Eye (tissue), 1 donor: Measurements from ENCODE around the gene PRR3.

Experiments used
- DNase-seq: peaks from one replicate; pipeline ENCODE4 v3.0.0-alpha.2; 2015

Gene PRR3

DNA sequence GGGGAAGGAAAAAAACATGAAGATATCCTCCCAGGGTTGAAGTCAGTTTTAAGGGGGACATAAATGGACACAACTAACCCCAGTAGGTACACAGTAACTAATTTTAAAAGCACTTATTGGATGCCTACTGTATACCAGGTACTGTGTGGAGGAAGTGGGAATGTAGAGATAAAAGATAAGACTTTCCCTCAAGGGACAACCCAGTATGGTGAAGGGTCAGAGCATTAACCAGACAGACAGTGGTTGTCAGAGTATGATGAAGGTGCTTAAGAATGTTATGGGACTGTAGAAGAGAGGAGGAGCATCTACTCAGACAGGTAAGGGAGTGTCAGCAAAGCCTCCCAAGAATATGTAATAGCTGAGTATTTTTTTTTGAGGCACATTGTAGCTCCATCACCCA, 15.1 kb downstream of the PRR3 start:
- no peak for DNase-seq

DNA sequence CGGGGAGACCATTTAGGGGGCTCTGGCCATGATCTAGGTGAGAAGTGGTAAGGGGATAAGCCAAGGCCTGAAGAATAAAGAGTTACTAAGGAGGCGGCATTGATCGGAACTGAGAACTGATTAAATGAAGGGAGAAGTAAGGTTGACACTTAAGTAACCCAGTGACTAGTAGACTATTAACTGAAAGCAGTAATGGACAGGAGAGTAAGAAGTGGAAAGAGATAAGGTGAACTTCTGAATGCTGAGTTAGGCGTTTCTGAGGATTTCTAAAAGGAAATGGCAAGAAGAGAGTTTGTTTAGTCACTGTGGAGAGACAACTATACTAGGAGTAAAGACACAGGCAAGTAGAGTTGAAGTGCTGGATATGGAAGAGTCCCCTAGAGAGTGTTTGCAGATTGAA, 16.0 kb downstream of the PRR3 start:
- no peak for DNase-seq

DNA sequence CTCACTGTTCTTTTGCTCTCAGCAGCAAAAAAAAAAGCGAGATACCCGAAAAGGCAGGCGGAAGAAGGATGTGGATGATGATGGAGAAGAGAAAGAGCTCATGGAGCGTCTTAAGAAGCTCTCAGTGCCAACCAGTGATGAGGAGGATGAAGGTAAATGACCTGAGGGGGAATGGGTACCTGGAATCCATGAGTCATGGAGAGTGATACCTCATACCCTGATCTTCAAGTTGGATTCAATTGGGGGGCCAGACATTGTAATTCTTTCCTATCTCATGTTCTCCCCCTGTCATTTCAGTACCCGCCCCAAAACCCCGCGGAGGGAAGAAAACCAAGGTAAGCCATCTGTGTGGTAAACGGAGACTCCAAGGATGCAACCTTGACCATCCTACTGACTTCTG, 21.0 kb downstream of the PRR3 start:
- DNase-seq = no peak

DNA sequence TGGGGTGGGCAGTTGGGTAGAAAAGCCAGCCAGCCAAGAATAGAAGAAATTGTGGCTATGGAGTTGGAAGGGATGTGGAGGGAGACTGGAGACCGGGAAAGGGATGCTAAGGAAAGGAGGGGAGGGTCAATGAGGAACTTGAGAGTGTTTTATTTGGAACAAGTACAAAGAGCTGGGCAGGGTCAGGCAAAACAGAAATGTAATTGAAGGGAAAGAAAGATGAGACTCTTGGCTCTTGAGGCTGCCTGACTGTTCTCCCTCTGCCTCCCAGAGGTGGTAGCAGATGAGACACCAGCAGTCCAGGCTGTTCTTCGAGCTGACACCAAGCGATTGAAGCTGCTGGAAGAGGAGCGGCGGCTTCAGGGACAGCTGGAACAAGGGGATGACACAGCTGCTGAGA, 26.8 kb downstream of the PRR3 start:
- DNase-seq = no peak

DNA sequence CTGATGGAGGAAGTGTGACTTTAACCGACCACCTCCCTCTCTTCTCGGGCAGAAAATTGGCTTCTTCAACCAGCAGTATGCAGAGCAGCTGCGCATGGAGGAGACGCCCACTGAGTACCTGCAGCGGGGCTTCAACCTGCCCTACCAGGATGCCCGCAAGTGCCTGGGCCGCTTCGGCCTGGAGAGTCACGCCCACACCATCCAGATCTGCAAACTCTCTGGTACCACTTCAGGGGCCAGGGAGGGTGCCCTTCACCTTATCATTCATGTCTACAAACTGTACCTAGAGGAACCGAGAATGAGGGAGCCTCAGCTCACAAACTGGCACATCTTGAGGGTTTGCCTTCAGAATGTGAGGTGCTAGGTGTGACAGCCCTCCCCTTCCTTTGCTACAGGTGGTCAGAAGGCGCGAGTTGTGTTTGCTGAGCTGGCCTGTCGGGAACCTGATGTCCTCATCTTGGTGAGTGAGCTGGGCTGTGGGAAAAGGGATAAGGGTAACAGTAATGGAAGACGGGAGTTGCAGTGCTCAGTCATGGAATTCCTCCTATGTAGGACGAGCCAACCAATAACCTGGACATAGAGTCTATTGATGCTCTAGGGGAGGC, 32.8 kb downstream of the PRR3 start:
- DNase-seq = no peak

DNA sequence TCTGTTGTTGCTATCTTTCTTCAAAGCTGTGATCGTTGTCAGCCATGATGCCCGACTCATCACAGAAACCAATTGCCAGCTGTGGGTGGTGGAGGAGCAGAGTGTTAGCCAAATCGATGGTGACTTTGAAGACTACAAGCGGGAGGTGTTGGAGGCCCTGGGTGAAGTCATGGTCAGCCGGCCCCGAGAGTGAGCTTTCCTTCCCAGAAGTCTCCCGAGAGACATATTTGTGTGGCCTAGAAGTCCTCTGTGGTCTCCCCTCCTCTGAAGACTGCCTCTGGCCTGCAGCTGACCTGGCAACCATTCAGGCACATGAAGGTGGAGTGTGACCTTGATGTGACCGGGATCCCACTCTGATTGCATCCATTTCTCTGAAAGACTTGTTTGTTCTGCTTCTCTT, 33.4 kb downstream of the PRR3 start:
- no peak for DNase-seq

DNA sequence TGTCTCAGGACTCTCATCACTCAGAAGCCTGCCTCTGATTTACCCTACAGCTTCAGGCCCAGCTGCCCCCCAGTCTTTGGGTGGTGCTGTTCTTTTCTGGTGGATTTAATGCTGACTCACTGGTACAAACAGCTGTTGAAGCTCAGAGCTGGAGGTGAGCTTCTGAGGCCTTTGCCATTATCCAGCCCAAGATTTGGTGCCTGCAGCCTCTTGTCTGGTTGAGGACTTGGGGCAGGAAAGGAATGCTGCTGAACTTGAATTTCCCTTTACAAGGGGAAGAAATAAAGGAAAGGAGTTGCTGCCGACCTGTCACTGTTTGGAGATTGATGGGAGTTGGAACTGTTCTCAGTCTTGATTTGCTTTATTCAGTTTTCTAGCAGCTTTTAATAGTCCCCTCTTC, 33.9 kb downstream of the PRR3 start:
- DNase-seq = no peak

DNA sequence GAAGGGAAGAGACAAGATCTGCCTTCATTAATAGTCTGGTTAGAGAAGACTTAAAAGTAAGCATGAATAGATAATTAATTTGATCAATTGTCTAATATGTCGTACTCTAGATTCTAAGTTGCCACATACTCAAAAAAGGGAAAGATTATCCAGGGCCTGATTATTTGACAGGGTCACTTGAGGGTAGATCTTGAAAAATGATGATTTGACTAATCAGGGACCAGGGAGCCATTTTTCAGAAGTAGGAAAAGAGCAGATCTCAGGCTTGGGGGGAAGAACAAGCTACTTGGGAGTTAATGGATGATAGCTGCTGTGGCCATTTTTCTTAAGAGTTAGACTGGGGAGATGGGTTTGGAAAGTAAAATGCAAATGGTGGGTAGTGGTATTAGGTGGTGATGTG, 35.2 kb downstream of the PRR3 start:
- no peak for DNase-seq

DNA sequence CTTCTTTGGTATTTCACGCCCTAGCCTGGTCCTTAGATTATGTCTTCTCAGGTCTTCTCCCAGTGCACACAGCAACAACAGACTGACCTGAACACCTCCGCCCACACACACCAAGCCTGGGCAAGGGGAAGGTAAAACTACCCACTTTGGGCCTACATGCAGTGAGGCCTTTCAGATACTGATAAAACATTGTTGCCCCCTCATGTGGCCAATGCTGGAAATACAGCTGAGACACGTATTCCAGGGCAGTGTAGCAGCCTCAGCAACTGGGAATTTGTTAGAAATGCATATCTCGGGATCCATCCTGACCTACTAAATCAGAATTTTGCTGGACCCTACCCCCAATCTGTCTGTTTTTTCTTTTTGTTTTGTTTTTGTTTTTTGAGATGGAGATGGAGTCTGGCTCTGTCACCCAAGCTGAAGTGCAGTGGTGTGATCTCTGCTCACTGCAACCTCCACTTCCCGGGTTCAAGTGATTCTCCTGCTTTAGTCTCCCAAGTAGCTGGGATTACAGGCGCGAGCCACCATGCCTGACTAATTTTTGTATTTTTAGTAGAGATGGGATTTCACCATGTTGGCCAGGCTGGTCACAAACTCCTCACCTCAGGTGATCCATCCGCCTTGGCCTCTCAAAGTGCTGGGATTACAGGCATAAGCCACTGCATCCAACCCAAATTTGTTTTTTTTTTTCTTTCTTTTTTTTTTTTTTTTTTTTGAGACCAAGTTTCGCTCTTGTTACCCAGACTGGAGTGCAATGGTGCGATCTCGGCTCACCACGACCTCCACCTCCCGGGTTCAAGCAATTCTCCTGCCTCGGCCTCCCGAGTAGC, 40.4 kb downstream of the PRR3 start:
- DNase-seq = peak; percentile 92

DNA sequence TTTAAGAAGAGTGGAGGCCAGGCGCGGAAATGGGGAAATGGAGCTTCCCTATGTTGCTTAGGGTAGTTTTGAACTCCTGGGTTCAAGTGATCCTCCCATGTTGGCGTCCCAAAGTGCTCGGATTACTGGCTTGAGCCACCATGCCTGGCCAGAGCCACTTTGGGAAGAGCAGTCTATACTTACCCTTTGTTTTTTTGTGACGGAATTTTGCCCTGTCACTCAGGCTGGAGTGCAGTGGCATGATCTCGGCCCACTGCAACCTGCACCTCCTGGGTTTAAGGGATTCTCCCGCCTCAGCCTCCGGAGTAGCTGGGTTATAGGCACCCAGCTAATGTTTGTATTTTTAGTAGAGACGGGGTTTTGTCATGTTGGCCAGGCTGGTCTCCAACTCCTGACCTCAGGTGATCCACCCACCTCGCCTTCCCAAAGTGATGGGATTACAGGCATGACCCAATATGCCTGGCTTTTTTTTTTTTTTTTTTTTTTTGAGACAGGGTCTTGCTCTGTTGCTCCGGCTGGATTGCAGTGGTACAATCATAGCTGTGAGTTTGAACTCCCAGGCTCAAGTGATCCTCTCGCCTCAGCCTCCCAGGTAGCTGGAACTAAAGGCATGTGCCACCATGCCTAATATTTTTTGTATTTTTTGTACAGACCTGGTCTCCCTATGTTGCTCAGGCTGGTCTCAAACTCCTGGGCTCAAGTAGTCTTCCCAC, 42.0 kb downstream of the PRR3 start:
- DNase-seq = no peak

DNA sequence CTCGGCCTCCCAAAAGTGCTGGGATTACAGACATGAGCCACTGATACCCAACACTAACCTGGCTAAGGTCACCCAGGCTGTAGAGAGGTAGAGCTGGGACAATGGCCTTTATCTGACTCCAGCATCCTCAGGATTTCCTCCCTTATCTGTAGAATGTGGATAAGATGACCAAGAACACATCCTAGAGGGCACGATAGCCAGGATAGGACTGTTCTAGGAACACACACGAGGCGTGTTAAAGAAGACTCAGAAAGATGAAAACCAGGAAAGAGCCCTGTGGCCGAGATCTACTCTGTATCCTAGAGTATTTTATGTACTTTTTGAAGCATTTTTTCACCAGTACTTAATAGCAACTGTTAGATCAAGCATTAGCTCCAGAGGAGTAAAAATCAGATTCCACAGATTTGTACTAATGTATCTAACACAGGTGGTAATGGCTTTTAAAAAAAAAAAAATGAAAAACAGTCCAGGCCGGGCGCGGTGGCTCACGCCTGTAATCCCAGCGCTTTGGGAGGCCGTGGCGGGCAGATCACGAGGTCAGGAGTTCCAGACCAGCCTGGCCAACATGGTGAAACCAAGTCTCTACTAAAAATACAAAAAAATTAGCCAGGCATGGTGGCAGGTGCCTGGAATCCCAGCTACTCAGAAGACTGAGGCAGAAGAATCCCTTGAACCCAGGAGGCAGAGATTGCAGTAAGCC, 42.7 kb downstream of the PRR3 start:
- no peak for DNase-seq

DNA sequence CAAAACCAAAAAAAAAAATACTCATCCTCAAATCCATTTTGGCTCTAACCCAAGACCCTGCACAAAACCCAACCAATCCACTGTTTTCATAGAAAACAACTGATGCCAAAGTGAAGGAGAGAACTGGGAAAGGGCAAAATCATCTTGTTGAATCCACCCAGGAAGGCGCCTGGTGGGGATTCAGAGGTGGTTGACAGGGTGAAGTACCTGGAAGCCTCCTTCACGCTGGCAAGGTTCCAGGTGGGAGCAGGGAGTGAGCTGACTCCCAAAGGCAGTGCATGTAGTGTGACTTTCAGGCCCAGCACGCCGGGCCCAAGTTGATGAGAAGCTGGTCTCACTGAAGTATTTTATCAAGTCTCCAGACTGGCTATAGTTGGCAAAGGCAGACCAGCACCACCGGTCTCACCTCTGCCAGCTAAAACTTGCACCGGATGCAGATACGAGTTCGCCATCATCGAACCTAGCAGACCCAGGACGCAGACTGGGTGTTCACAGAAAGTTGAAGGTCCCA, 43.4 kb downstream of the PRR3 start:
- DNase-seq = no peak

DNA sequence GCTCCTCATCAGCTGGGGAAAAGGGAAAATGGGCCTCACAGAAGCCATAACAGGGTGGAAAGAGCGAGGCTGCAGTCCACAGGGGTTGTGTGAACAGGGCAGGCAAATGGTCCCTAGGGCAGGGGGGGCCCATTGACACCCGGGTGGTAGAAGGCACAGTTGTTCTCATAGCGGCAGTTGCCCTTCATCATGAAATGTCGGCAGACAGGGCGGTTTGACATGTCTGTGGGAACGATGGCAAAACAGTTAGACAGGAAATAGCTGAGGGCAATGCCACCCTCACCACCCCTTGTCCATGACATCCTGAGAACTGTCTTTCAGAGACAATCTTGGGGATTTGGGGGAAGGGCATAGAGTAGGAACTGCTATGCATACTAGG, 44.3 kb downstream of the PRR3 start:
- no peak for DNase-seq

DNA sequence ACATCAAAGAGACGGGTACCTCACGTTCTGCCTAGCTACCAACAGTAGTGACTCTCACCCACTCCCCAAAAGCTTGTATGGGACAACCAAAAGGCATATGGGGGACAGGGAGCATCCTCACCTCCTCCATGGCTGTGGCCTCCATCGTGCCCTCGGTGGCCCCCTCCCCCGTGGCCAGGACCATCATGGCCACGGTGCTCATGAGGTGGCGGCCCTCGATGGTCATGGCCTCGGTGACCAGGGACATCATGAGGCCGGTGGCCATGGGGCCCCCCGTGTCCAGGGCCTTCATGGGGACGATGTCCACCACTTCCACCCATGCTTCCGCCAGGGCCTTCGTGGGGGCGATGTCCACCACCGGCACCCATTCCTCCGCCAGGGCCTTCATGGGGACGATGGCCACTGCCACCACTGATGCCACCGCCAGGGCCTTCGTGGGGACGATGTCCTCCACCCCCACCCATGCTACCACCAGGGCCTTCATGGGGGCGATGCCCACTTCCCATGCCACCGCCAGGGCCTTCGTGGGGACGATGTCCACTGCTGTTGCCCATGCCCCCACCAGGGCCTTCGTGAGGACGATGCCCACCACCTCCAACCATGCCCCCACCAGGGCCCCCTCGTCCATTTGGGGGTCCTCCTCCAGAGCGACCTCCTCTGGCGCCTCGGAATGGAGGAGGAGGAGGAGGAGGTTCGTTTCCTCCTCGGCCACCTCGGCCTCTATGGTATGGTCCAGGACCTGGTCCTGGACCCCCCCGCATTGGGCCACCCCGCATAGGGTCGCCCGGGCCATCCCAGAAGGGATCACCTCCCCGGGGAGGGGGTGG, 44.9 kb downstream of the PRR3 start:
- no peak for DNase-seq

DNA sequence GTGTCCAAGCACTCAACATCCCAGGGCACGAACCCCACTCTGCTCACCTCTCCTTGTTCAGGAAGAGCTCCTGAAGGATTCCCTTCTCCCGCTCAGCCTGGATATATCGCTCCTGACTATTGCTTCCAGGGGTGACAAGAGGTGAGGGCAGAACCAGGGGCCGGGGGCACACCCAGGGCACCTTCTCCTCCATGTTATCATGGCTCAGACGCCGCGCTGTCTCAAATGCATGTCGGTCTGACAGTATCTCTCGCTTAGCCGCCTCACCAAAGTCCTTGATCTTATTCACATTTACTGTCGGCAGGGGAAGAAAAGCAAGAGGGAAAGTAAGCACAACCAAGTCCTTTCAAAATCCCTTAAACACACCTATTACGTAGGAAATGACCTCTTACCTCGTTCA, 46.9 kb downstream of the PRR3 start:
- DNase-seq = no peak

DNA sequence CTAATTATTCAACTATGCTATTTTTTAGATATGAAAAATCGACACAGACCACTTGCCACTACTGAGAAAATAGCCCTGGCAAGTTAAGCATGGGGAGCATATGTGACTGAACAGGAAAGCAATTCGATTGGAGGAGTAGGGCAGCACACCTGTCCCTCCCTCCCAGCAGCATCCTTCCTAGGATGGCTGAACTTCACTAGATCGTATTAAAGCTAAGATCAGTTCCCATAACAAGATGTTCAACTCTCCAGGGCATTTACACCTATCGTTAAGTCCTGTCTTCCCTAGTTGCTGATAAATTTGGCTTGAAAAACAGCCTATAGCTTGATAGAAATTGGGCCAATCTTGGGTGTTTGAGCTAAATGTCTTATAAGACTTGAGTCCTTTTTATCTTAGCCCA, 53.0 kb downstream of the PRR3 start:
- no peak for DNase-seq

DNA sequence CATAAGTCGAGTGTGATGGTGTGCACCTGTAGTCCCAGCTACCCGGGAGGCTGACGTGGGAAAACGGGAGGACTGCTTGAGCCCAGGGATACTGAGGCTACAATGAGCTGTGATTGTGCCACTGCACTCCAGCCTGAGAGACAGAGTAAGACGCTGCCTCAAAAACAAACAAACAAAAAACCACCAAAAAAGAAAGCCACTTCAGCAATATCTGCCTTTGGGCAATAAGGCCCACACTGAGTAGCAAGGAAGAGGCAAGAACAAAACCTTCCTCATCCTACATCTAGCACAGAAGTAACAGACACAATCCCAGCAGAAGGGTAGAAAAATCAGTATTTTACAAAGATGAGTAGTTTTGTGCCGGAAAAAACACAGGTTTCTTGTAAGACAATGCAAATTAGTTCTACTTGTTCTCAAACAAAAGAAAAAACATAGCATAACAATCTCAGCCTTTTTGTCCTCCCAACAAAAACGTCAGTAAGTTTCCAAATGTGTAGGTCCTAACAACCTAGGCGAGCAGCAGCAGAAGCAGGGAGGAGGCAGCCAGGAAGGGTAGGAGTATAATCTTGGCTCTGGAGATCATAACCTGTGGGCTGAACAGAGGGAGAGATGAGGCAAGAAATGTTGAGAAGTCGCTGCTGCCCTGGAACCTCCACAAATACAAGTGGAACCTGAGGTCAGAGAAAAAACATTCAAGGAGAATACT, 54.2 kb downstream of the PRR3 start:
- DNase-seq = no peak

DNA sequence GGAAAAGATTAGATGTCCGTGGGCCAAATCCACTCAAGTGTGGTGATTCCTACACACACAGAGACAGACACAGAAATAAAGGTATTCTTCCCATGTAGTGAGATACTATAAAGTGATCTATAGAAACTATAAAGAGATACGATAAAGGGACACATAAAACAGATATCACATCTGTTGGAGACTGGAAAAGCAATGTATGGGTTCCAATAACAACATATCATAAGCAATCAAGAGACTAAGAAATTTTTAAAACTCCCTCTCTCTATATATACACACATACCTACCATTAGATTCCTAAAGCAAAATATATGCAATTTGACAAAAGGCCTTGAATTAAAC, 54.7 kb downstream of the PRR3 start:
- DNase-seq = no peak

DNA sequence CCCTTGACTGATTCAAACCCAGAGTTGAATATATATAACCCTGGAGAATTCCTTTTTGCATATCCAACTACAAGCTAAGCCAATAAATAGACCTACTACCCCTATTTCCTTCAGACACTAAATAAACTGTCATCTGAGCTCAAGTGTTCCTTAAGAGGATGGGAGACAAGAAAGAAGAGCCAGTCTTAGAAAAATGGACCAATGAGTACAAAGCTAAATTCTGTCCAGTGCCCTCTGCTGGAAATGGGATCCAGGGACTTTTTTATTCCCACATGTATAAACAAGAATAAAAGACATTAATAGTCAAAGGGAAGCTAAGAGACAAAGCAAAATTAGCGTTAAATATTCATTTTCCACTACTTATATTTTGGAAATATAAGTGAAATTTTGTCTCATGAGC, 55.1 kb downstream of the PRR3 start:
- DNase-seq = no peak

DNA sequence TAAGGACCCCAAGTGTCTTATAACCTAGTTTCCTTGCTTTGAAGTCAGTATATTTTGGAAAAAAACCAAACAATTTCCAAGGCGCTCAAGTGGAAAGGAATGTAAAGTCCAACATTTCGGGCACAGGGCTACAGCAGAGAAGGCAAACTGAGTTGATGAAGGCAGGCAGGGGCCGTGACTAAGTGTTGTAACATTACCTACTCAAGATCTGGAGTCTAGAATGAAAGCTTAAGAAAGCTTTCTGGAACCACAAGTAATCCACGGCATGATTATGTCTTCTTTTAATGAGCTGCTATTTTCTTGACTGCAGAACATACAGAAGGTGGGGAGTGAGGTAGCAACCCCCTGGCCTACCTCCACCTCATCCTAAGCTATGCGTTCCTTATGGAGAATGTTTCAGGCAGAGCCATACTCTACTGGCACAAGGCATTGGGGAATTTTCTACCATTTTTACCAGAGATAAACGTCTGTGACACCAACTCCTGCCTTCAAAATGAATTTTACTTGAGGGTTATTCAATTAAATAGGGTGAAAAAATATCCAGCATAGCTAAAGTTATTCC, 55.7 kb downstream of the PRR3 start:
- peak; percentile 67 for DNase-seq
